NCI-H2081 (cell line): Measurements from ENCODE around the gene LIPC.
"Not testable (repeated sequence)": the region's sequence is repeated elsewhere in the genome, so short reads cannot be mapped to it uniquely, and the experiment has no call there.

Source experiments
- DNase-seq, 2 experiments: peaks; one replicate each; lab custom pipeline; 2025; lab: John Stamatoyannopoulos, UW

The LIPC gene

GRCh38 chr15:58585693-58586443 is 154.1 kb downstream of the LIPC start:
- no peak for DNase-seq

GRCh38 chr15:58587486-58587885 is 155.7 kb downstream of the LIPC start:
- DNase-seq, result no peak

- no peak for DNase-seq
Observed at GRCh38 chr15:58588096-58588495, 156.3 kb downstream of the LIPC start.

- no peak for DNase-seq
Observed at GRCh38 chr15:58589047-58589446, 157.3 kb downstream of the LIPC start.

- no peak for DNase-seq
Observed at GRCh38 chr15:58590236-58590635, 158.4 kb downstream of the LIPC start.

DNA sequence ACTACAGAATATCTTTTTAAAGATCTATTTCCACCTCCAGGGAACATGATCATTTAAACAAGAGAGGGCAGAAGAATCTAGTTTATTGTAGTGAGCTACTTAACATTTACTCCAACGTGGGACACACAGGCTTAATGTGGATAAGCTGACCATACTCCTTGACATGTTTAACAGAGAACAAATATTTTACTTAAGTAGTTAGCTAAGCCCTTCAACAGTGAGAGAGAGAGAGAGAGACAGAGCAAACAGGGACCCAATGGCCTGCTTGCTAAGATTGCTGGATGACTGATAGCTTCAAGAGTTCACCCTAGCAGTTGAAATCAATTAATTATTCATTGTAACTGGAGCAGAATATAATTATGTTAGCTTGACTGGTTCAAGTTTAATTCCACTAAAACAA is 159.1 kb downstream of the LIPC start:
- no peak for DNase-seq

GRCh38 chr15:58593870-58594269 is 162.1 kb downstream of the LIPC start:
- no peak for DNase-seq

DNA sequence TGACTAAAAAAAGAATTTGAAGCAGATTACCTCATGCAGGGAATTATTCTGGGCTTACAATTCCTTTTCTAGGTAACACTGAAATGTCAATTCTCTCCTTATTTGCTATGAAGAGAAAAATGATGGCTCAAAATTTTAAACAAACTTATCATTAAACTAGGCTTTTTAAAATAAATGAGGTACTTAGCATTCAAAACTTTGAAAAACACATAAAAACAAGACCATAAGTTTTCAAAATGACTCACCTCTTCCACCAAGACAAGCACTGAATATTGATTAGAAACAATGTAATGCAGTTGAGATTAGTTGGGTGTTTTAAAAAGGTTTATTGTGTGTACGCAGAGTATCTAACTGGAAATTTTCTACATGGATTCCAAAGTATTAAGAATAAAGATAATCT is 163.1 kb downstream of the LIPC start:
- no peak for DNase-seq

- no peak for DNase-seq
Observed at GRCh38 chr15:58595516-58596263, 163.9 kb downstream of the LIPC start.

- DNase-seq, result no peak
Observed at GRCh38 chr15:58597943-58598828, 166.4 kb downstream of the LIPC start.

- no peak for DNase-seq
Observed at GRCh38 chr15:58598829-58599210, 167.0 kb downstream of the LIPC start.

DNA sequence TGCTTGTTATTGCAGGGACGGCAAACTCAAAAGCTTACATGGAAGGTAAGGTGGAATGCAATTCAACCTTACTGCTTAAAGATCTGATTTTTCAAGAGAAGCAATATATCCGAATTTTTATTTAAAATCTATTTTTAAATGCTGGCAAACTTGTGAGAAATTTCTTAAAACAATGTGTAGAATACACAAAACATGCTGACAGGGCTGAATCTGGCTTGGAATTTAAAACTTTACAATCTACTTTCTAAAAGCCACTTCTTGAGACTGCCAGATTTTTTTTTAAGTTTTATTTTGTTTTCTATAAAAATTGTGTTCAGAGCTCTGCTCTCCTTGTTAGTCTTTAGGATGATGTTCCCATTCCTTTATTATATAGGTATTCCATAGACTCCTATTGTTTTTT is 171.0 kb downstream of the LIPC start:
- no peak for DNase-seq

DNA sequence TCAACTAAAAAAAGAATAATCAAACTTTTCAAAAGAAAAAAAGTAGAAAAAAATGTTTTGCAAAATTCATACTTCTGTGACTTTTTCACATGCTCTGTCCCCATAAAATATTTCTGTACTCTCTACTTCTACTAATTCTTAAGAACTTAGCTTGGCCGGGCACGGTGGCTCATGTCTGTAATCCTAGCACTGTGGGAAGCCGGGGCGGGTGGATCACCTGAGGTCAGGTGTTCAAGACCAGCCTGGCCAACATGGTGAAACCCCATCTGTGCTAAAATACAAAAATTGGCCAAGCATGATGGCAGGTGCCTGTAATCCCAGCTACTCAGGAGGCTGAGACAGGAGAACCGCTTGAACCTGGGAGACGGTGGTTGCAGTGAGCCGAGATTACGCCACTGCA is 172.1 kb downstream of the LIPC start:
- not testable (repeated sequence) for DNase-seq

DNA sequence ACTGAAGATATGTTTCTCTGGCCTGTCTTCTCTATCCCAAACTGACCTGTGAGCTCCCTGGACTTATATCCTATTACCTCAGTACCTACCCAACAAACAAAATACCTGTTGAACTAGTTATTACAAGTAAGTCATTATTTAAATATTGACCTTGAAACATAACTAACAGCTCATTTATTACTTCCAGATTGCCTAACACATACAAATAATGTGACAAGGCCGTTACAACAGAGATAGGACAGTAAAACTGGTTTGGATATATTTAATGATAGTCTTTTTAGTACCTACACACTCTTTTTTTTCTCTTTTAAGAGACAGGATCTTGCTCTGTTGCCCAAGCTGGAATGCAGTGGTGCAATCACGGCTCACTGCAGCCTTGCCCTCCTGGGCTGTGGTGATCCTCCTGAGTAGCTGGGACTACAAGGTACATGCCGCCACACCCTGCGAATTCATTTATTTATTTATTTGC is 172.7 kb downstream of the LIPC start:
- DNase-seq, result no peak

- no peak for DNase-seq
Observed at GRCh38 chr15:58605931-58606530, 174.2 kb downstream of the LIPC start.

DNA sequence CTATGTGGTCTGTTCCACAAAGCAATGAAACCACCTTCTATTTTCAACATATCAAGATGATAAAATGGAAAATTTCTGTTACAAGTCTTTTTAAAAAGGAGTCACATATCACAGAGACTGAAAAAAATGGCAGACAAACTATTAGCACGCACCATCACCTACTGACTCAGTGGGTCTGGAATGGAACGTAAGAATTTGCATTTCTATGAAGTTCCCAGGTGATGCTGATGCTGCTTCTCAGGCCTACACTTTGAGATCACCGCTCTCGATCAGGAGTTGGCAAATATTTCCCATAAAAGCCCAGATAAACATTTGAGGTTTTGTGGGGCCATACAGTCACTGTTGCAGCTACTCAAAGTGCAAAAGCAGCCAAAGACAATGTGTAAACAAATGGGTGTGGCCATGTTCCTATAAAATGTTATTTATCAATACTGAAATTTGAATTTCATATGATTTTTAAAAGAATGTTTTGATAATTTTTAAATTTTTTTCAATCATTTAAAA is 174.8 kb downstream of the LIPC start:
- DNase-seq, result no peak

DNA sequence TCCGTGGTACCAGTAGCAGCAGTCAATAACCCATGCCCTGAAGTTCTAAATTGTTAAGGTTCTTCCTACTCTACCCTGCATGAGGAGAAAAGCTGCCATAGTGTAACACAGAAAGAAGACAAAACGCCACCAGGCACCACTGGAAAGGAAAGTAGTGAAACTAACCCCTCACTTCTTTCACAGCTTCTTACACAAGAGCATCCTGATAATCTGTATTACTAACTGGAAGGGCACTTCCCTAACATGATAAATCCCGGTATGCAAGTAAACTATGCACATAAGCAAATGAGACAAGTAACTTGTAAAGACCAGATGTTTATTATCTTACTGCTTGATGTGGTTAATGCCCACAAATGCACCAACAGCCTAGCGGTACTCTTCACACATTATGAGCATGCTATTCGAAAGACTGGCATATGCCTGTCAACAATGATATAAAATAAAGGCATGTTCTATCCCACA is 176.4 kb downstream of the LIPC start:
- DNase-seq, result no peak

DNA sequence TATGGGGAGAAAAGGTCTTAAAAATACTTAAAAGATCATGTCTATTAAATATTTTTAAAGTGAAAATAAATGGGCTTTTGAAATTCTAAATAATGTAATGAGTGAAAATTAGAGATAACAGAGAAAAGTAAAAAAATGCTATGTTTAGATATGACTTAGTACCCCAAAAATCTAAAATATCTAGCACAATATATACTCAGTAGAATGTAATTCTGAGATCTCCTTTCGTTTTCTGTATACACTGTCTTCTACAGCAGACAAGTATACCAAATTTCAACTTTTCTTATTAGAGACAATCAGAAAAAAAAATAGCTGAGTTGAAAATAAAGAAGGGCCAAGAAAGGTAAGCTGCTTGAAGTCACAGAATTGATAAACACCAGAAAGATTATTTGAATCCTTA is 176.9 kb downstream of the LIPC start:
- DNase-seq, result no peak

GRCh38 chr15:58611731-58612676 is 180.2 kb downstream of the LIPC start:
- DNase-seq, result no peak

- no peak for DNase-seq
Observed at GRCh38 chr15:58616171-58616570, 184.4 kb downstream of the LIPC start.
